ENCODE data around the gene TCFL5. TPM values are rescaled to one million over a fixed set of nuclear protein-coding genes. Genes with fewer than 3 reads are reported as not detected.

Gene TCFL5
- total RNA-seq, 4 donors from 2014 or later = 5.2 to 8.4 (median 7.2) TPM

GRCh38 chr20:62887860-62888239, 26.2 kb upstream of the TCFL5 start:
- no peaks in the 10 kb centered on the region for H3K27me3 ChIP-seq
- no peak for DNase-seq
- H3K27ac ChIP-seq = no peak overlapping the region
- intact Hi-C loops (cut with DNase I) = no loop called here
- H3K4me1 ChIP-seq = peaks cover 0 to 8% (median 0%) of the 10 kb centered on the region in 3 donors
- H3K36me3 ChIP-seq = peaks cover 44 to 74% (median 53%) of the 10 kb centered on the region in 3 donors
- 79 to 90% methylated on average over 2 to 4 of the region's 7 CpGs for WGBS, 2 donors
- no peaks in the 10 kb centered on the region for H3K9me3 ChIP-seq
- no peak for TF ChIP-seq CTCF (IDR thresholded peaks at IDR 0.05)
- TF ChIP-seq POLR2A (IDR thresholded peaks at IDR 0.05) = no peak
- H3K4me3 ChIP-seq = no peak overlapping the region

GRCh38 chr20:62887152-62887859, 25.7 kb upstream of the TCFL5 start:
- intact Hi-C loops (cut with DNase I) = no loop called here
- Histone ChIP-seq H3K4me1 (peaks cover 0 to 8% (median 0%) of the 10 kb centered on the region in 3 donors), H3K4me3 (no peak overlapping the region), H3K27me3 (no peaks in the 10 kb centered on the region), H3K9me3 (no peaks in the 10 kb centered on the region), H3K36me3 (peaks cover 42 to 73% (median 48%) of the 10 kb centered on the region in 3 donors), H3K27ac (peak overlapping the region in 1 of 4 donors; percentile 26)
- WGBS, 2 donors = 47 to 60% methylated on average over 5 to 10 of the region's 13 CpGs
- DNase-seq = no peak
- TF ChIP-seq CTCF (IDR thresholded peaks at IDR 0.05) (no peak), POLR2A (IDR thresholded peaks at IDR 0.05) (no peak)

DNA sequence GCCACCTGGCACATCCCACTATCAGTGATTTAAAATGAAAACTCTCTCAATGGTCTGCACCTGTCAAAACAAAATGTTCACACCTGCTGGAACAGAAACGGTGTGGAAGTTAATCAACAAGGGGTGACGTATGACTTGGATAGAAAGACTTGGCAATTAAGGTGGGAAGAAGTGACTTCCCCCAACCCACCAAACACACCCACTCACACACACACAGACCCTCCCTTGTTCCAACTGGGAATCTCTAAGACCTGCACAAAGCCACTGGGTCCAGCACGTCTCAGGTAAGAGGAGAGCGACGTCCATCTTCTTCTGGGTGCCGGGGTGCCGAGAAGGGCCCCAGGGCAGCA, 25.1 kb upstream of the TCFL5 start:
- peak overlapping the region in 1 of 4 donors; percentile 26 for H3K27ac ChIP-seq
- no peaks in the 10 kb centered on the region for H3K9me3 ChIP-seq
- H3K36me3 ChIP-seq = peaks cover 39 to 73% (median 46%) of the 10 kb centered on the region in 3 donors
- peaks cover 0 to 8% (median 0%) of the 10 kb centered on the region in 3 donors for H3K4me1 ChIP-seq
- WGBS, 2 donors = 72 to 77% methylated on average over 6 to 7 of the region's 7 CpGs
- no peak for DNase-seq
- TF ChIP-seq CTCF (IDR thresholded peaks at IDR 0.05) = no peak
- no peak for TF ChIP-seq POLR2A (IDR thresholded peaks at IDR 0.05)
- no peak overlapping the region for H3K4me3 ChIP-seq
- intact Hi-C loops (cut with DNase I) = no loop called here
- no peaks in the 10 kb centered on the region for H3K27me3 ChIP-seq

- TF ChIP-seq CTCF (IDR thresholded peaks at IDR 0.05) = no peak
- 69 to 72% methylated on average over 8 to 9 of the region's 23 CpGs for WGBS, 2 donors
These were observed 24.5 kb upstream of the TCFL5 start for GRCh38 chr20:62885896-62886708.

More at GRCh38 chr20:62885896-62886708, 24.5 kb upstream of the TCFL5 start:
- H3K4me3 ChIP-seq = no peak overlapping the region
- H3K27ac ChIP-seq = peak overlapping the region in 1 of 4 donors; percentile 50
- DNase-seq = no peak
- peaks cover 0 to 8% (median 0%) of the 10 kb centered on the region in 3 donors for H3K4me1 ChIP-seq
- intact Hi-C loops (cut with DNase I) = no loop called here
- H3K36me3 ChIP-seq = peaks cover 41 to 73% (median 44%) of the 10 kb centered on the region in 3 donors
- no peaks in the 10 kb centered on the region for H3K27me3 ChIP-seq
- H3K9me3 ChIP-seq = no peaks in the 10 kb centered on the region

Data from esophagus squamous epithelium (tissue), 5 donors.